LNCAP (cell line): ENCODE data around the gene MGA.

Experiments
- CTCF ChIP-seq: fragments of 450-650 bp; IDR thresholded peaks from 2 replicates; pipeline ENCODE4 v1.5.1; 2017; ENCODE audit warnings: mild to moderate bottlenecking

MGA gene

GRCh38 chr15:41805711-41806110 lies 145.5 kb downstream of the MGA start:
- TF ChIP-seq CTCF, result no peak

GRCh38 chr15:41806291-41807181 lies 146.3 kb downstream of the MGA start:
- TF ChIP-seq CTCF, result 0 out of 2 replicates have a peak, but pooled peaks have one; percentile 19

- TF ChIP-seq CTCF, result no peak
These were observed 148.9 kb downstream of the MGA start for GRCh38 chr15:41809121-41809520.

- TF ChIP-seq CTCF, result no peak
These were observed 149.5 kb downstream of the MGA start for GRCh38 chr15:41809526-41810220.

GRCh38 chr15:41810651-41811431 lies 150.6 kb downstream of the MGA start:
- TF ChIP-seq CTCF, result no peak

- peak; percentile 79 for TF ChIP-seq CTCF
These were observed 151.4 kb downstream of the MGA start for GRCh38 chr15:41811432-41812195.
